H9 (cell line): ENCODE data around the gene CLSTN3. TPM values are rescaled to one million over a fixed set of nuclear protein-coding genes. Genes with fewer than 3 reads are reported as not detected.

ENCODE experiments used
- DNase-seq: peaks from one replicate; pipeline ENCODE4 v3.0.0-alpha.2; 2017
- H2AFZ ChIP-seq: one replicate; pipeline ENCODE4 v1.6.1; 2013; ENCODE audit warnings: mild to moderate bottlenecking, low read length, control low read depth, moderate library complexity
- H2AK5ac ChIP-seq: 2 replicates; pipeline ENCODE4 v1.6.1; 2013; ENCODE audit warnings: low read length, control low read depth, mixed read lengths; ENCODE audit not compliant: insufficient read length
- H2BK120ac ChIP-seq: one replicate; pipeline ENCODE4 v1.6.1; 2013; ENCODE audit warnings: low read depth, mild to moderate bottlenecking, low read length, control low read depth, inconsistent platforms; ENCODE audit not compliant: poor library complexity, severe bottlenecking
- H2BK12ac ChIP-seq: 2 replicates; pipeline ENCODE4 v1.6.1; 2013; ENCODE audit warnings: low read length, control low read depth, mixed read lengths, low read depth; ENCODE audit not compliant: insufficient read length
- H2BK15ac ChIP-seq: 2 replicates; pipeline ENCODE4 v1.6.1; 2013; ENCODE audit warnings: low read depth, low read length, control low read depth
- H2BK20ac ChIP-seq: one replicate; pipeline ENCODE4 v1.6.1; 2013; ENCODE audit warnings: low read depth, mild to moderate bottlenecking, low read length, control low read depth, inconsistent platforms; ENCODE audit not compliant: poor library complexity, severe bottlenecking
- H2BK5ac ChIP-seq: 2 replicates; pipeline ENCODE4 v1.6.1; 2013; ENCODE audit warnings: low read length, control low read depth, mixed read lengths; ENCODE audit not compliant: insufficient read length
- H3K14ac ChIP-seq: 2 replicates; pipeline ENCODE4 v1.6.1; 2013; ENCODE audit warnings: low read length, control low read depth; ENCODE audit not compliant: insufficient read depth
- H3K18ac ChIP-seq: 2 replicates; pipeline ENCODE4 v1.6.1; 2013; ENCODE audit warnings: low read depth, mild to moderate bottlenecking, mixed read lengths, low read length, control low read depth; ENCODE audit not compliant: insufficient read length
- H3K23ac ChIP-seq: 2 replicates; pipeline ENCODE4 v1.6.1; 2013; ENCODE audit warnings: low read length, control low read depth, mixed read lengths, low read depth; ENCODE audit not compliant: insufficient read length
- H3K23me2 ChIP-seq: 2 replicates; pipeline ENCODE4 v1.6.1; 2013; ENCODE audit warnings: low read depth, mild to moderate bottlenecking, mixed read lengths, low read length, control low read depth; ENCODE audit not compliant: insufficient read length, poor library complexity, severe bottlenecking
- H3K27ac ChIP-seq: 2 replicates; pipeline ENCODE4 v1.5.1; 2013; ENCODE audit warnings: low read length, control low read depth, mixed read lengths, low read depth; ENCODE audit not compliant: insufficient read length
- H3K27me3 ChIP-seq: 2 replicates; pipeline ENCODE4 v1.6.1; 2013; ENCODE audit warnings: low read length, control low read depth, inconsistent platforms; ENCODE audit not compliant: insufficient read depth
- H3K4ac ChIP-seq: 2 replicates; pipeline ENCODE4 v1.6.1; 2013; ENCODE audit warnings: low read depth, mild to moderate bottlenecking, control low read depth, inconsistent platforms, low read length, moderate library complexity
- H3K4me1 ChIP-seq: 2 replicates; pipeline ENCODE4 v1.6.1; 2013; ENCODE audit warnings: low read length, control low read depth, inconsistent platforms; ENCODE audit not compliant: insufficient read depth
- H3K4me2 ChIP-seq: 2 replicates; pipeline ENCODE4 v1.6.1; 2013; ENCODE audit warnings: low read length, control low read depth, mixed read lengths; ENCODE audit not compliant: insufficient read length, insufficient read depth
- H3K56ac ChIP-seq: 2 replicates; pipeline ENCODE4 v1.6.1; 2013; ENCODE audit warnings: low read depth, mild to moderate bottlenecking, mixed read lengths, low read length, control low read depth; ENCODE audit not compliant: insufficient read length
- H3K79me1 ChIP-seq: 2 replicates; pipeline ENCODE4 v1.6.1; 2013; ENCODE audit warnings: low read depth, mild to moderate bottlenecking, moderate library complexity, low read length, control low read depth, inconsistent platforms; ENCODE audit not compliant: insufficient read depth, poor library complexity, severe bottlenecking
- H3K79me2 ChIP-seq: 2 replicates; pipeline ENCODE4 v1.6.1; 2013; ENCODE audit warnings: low read length, control low read depth, inconsistent platforms; ENCODE audit not compliant: insufficient read depth
- H3K9ac ChIP-seq: 2 replicates; pipeline ENCODE4 v1.6.1; 2013; ENCODE audit warnings: low read length, control low read depth, mixed read lengths; ENCODE audit not compliant: insufficient read length; ENCODE audit errors: extremely low read depth
- H3K9me3 ChIP-seq: one replicate; pipeline ENCODE4 v1.6.1; 2013; ENCODE audit warnings: low read depth, low read length, inconsistent platforms; ENCODE audit not compliant: control insufficient read depth
- H3T11ph ChIP-seq: one replicate; pipeline ENCODE4 v1.6.1; 2013; ENCODE audit warnings: mild to moderate bottlenecking, low read length, control low read depth, inconsistent platforms
- H4K20me1 ChIP-seq: one replicate; pipeline ENCODE4 v1.6.1; 2013; ENCODE audit not compliant: control insufficient read depth, insufficient read length, insufficient read depth
- H4K5ac ChIP-seq: 2 replicates; pipeline ENCODE4 v1.6.1; 2013; ENCODE audit warnings: low read depth, mild to moderate bottlenecking, mixed read lengths, low read length, control low read depth; ENCODE audit not compliant: insufficient read length
- H4K8ac ChIP-seq: replicated peaks from 2 replicates; pipeline ENCODE4 v1.6.1; 2013; ENCODE audit warnings: low read length, control low read depth, mixed read lengths, low read depth; ENCODE audit not compliant: insufficient read length
- H4K91ac ChIP-seq: 2 replicates; pipeline ENCODE4 v1.6.1; 2013; ENCODE audit warnings: low read depth, mild to moderate bottlenecking, moderate library complexity, mixed read lengths, low read length, control low read depth; ENCODE audit not compliant: insufficient read length
- H3K27ac Mint-ChIP-seq, 3 experiments: 2 replicates in 2 of 3; 3 replicates in 1 of 3; pipeline ENCODE4 v1.8.0; 2020 to 2021; ENCODE audit warnings: mixed read lengths in 3 of 3, mild to moderate bottlenecking in 1 of 3, moderate library complexity in 1 of 3
- H3K27me3 Mint-ChIP-seq: 2 replicates; pipeline ENCODE4 v1.8.0; 2021; ENCODE audit warnings: low read depth, mild to moderate bottlenecking, moderate library complexity, mixed read lengths
- H3K36me3 Mint-ChIP-seq, 3 experiments: 2 replicates in 2 of 3; 3 replicates in 1 of 3; pipeline ENCODE4 v1.8.0; 2020 to 2021; ENCODE audit warnings: low read depth in 3 of 3, mixed read lengths in 3 of 3; ENCODE audit not compliant: insufficient read depth in 1 of 3
- H3K4me1 Mint-ChIP-seq, 2 experiments: 2 replicates each; pipeline ENCODE4 v1.8.0; 2020; ENCODE audit warnings: mixed read lengths in 2 of 2
- H3K4me3 Mint-ChIP-seq, 2 experiments: 2 replicates in 1 of 2; 3 replicates in 1 of 2; pipeline ENCODE4 v1.8.0; 2020 to 2021; ENCODE audit warnings: mild to moderate bottlenecking in 2 of 2, mixed read lengths in 2 of 2, moderate library complexity in 1 of 2
- H3K9me3 Mint-ChIP-seq, 2 experiments: 2 replicates in 1 of 2; 3 replicates in 1 of 2; pipeline ENCODE4 v1.8.0; 2020; ENCODE audit warnings: mild to moderate bottlenecking in 2 of 2, mixed read lengths in 2 of 2, moderate library complexity in 1 of 2
- CTCF ChIP-seq: fragments of 200-600 bp; sonication (generic); conservative IDR thresholded peaks from 3 replicates; pipeline ENCODE4 v1.8.0; 2021; ENCODE audit warnings: antibody characterized with exemption, mild to moderate bottlenecking
- WGBS: extraction: QIAGEN DNeasy Blood & Tissue Kit; methylation state at CpG from one replicate; pipeline ENCODE4 v1.1.7; 2013; ENCODE audit warnings: missing lambda C conversion rate, low lambda C conversion rate, mixed read lengths; ENCODE audit not compliant: insufficient read length; ENCODE audit errors: extremely low coverage; 5-methylcytosine and 5-hydroxymethylcytosine counted together
- total RNA-seq: library from RNA; stranded (reverse); gene quantifications from 2 replicates; pipeline ENCODE4 v1.2.1, GENCODE V29; 2021

The CLSTN3 gene
- total RNA-seq, 1 experiment from 2014 or later, result 26.2 TPM

GRCh38 chr12:7171854-7172253 lies 41.7 kb downstream of the CLSTN3 start:
- Histone ChIP-seq H3K23ac (no peak overlapping the region), H2AK5ac (no peak overlapping the region), H3K9ac (no peak overlapping the region), H4K8ac (no peak overlapping the region), H3K18ac (no peak overlapping the region), H3K79me1 (no peaks in the 10 kb centered on the region), H3K27me3 (no peaks in the 10 kb centered on the region), H2BK12ac (no peak overlapping the region), H2BK20ac (no peak overlapping the region), H2AFZ (no peak overlapping the region), H4K91ac (no peak overlapping the region), H4K20me1 (no peaks in the 10 kb centered on the region), H2BK120ac (no peak overlapping the region), H3K4me1 (no peaks in the 10 kb centered on the region), H3K4me2 (no peak overlapping the region), H4K5ac (no peak overlapping the region), H3K27ac (no peak overlapping the region), H3K4ac (no peak overlapping the region), H2BK5ac (no peak overlapping the region), H3K23me2 (no peaks in the 10 kb centered on the region), H3K56ac (no peak overlapping the region), H3K14ac (no peak overlapping the region), H3K9me3 (peaks cover 54% of the 10 kb centered on the region), H3T11ph (no peak overlapping the region), H2BK15ac (no peak overlapping the region), H3K79me2 (no peaks in the 10 kb centered on the region)
- no CpG with 5 or more reads among the region's 1 CpG for WGBS
- DNase-seq, result no peak
- no peak for TF ChIP-seq CTCF
- peaks cover 8% of the 10 kb centered on the region; the same call in 1 of the 2 replicates for H3K27me3 Mint-ChIP-seq
- H3K36me3 Mint-ChIP-seq, result peaks cover 6 to 26% (median 23%) of the 10 kb centered on the region in 3 experiments; a peak in 5 of 7 replicates
- no peaks in the 10 kb centered on the region for H3K4me1 Mint-ChIP-seq
- H3K27ac Mint-ChIP-seq, result no peak overlapping the region
- peaks cover 82% of the 10 kb centered on the region in 2 experiments for H3K9me3 Mint-ChIP-seq
- no peak overlapping the region for H3K4me3 Mint-ChIP-seq
